Progenitor cell of endocrine pancreas (in vitro differentiated cells): ENCODE data around the gene NCBP2L. TPM values are rescaled to one million over a fixed set of nuclear protein-coding genes. Genes with fewer than 3 reads are reported as not detected.

ENCODE experiments used
- DNase-seq: peaks from one replicate; pipeline ENCODE4 v3.0.0; 2021; ENCODE audit warnings: low spot score; ENCODE audit not compliant: unreplicated experiment
- H3K27ac Mint-ChIP-seq: 2 replicates; pipeline ENCODE4 v1.8.0; 2021; ENCODE audit warnings: mild to moderate bottlenecking, moderate library complexity, mixed read lengths
- H3K27me3 Mint-ChIP-seq: 2 replicates; pipeline ENCODE4 v1.8.0; 2021; ENCODE audit warnings: mixed read lengths
- H3K36me3 Mint-ChIP-seq: 2 replicates; pipeline ENCODE4 v1.8.0; 2022; ENCODE audit warnings: mixed read lengths; ENCODE audit not compliant: insufficient read depth
- H3K4me1 Mint-ChIP-seq: 2 replicates; pipeline ENCODE4 v1.8.0; 2021; ENCODE audit warnings: low read depth, mixed read lengths
- H3K4me3 Mint-ChIP-seq: 2 replicates; pipeline ENCODE4 v1.8.0; 2021; ENCODE audit warnings: low read depth, mild to moderate bottlenecking, moderate library complexity, mixed read lengths
- H3K9me3 Mint-ChIP-seq: 2 replicates; pipeline ENCODE4 v1.8.0; 2021; ENCODE audit warnings: low read depth, mixed read lengths
- CTCF ChIP-seq: fragments of 200-600 bp; sonication (generic); IDR thresholded peaks from one replicate; pipeline ENCODE4 v1.5.0; 2021; ENCODE audit warnings: antibody characterized with exemption, mild to moderate bottlenecking; ENCODE audit not compliant: unreplicated experiment
- total RNA-seq: library from RNA; stranded (reverse); gene quantifications from 2 replicates; pipeline ENCODE4 v1.2.1, GENCODE V29; 2021

Gene NCBP2L
- total RNA-seq, 1 donor from 2014 or later, result not detected

- no peak for DNase-seq
- Mint-ChIP-seq H3K4me3 (peak overlapping the region; percentile 56), H3K27ac (no peak overlapping the region), H3K4me1 (peaks cover 8% of the 10 kb centered on the region), H3K27me3 (peaks cover 29% of the 10 kb centered on the region), H3K36me3 (no peaks in the 10 kb centered on the region), H3K9me3 (peaks cover 10% of the 10 kb centered on the region)
- TF ChIP-seq CTCF, result no peak
Observed at GRCh38 chrX:107827030-107827831, 49.7 kb downstream of the NCBP2L start.

GRCh38 chrX:107827852-107828251, 50.3 kb downstream of the NCBP2L start:
- Mint-ChIP-seq H3K9me3 (peaks cover 10% of the 10 kb centered on the region), H3K4me1 (peaks cover 8% of the 10 kb centered on the region), H3K36me3 (no peaks in the 10 kb centered on the region), H3K27me3 (peaks cover 29% of the 10 kb centered on the region), H3K4me3 (peak overlapping the region; percentile 41), H3K27ac (no peak overlapping the region)
- TF ChIP-seq CTCF, result no peak
- no peak for DNase-seq

GRCh38 chrX:107829878-107830277, 52.3 kb downstream of the NCBP2L start:
- no peaks in the 10 kb centered on the region for H3K36me3 Mint-ChIP-seq
- H3K27ac Mint-ChIP-seq, result no peak overlapping the region
- DNase-seq, result no peak
- H3K9me3 Mint-ChIP-seq, result peaks cover 4% of the 10 kb centered on the region
- H3K4me3 Mint-ChIP-seq, result no peak overlapping the region
- peaks cover 16% of the 10 kb centered on the region for H3K27me3 Mint-ChIP-seq
- no peak for TF ChIP-seq CTCF
- H3K4me1 Mint-ChIP-seq, result peaks cover 8% of the 10 kb centered on the region

- Mint-ChIP-seq H3K4me3 (no peak overlapping the region), H3K4me1 (peaks cover 5% of the 10 kb centered on the region), H3K36me3 (no peaks in the 10 kb centered on the region), H3K27me3 (peaks cover 8% of the 10 kb centered on the region), H3K9me3 (peaks cover 10% of the 10 kb centered on the region), H3K27ac (no peak overlapping the region)
- no peak for TF ChIP-seq CTCF
- no peak for DNase-seq
Observed at GRCh38 chrX:107831071-107831730, 53.7 kb downstream of the NCBP2L start.

GRCh38 chrX:107834275-107835201, 57.0 kb downstream of the NCBP2L start:
- Mint-ChIP-seq H3K27me3 (no peaks in the 10 kb centered on the region), H3K27ac (no peak overlapping the region), H3K4me1 (no peaks in the 10 kb centered on the region), H3K4me3 (no peak overlapping the region), H3K9me3 (peaks cover 10% of the 10 kb centered on the region), H3K36me3 (no peaks in the 10 kb centered on the region)
- TF ChIP-seq CTCF, result no peak
- no peak for DNase-seq
